ENCODE results near the gene DNAJB4.

- TF ChIP-seq EZH2 (IDR thresholded peaks at IDR 0.05) (no peak), POLR2AphosphoS5 (IDR thresholded peaks at IDR 0.05; ENCODE audit: borderline replicate concordance, low read depth, low read length) (no peak)
Observed at GRCh38 chr1:77994117-77994705, 10.5 kb upstream of the DNAJB4 start.
